Middle frontal gyrus (tissue), 1 donor: ENCODE measurements around the gene LIN28A.
A peak's percentile ranks its signal among the peaks of the same experiment; 100 is the strongest.

Experiments
- DNase-seq: peaks from one replicate; pipeline ENCODE4 v3.0.0-alpha.2; 2015; ENCODE audit warnings: low spot score; ENCODE audit errors: extremely low spot score

LIN28A gene

GRCh38 chr1:26387447-26387846 lies 23.2 kb upstream of the LIN28A start:
- DNase-seq = no peak

- DNase-seq = no peak
Observed at GRCh38 chr1:26388791-26389445, 21.7 kb upstream of the LIN28A start.

GRCh38 chr1:26389604-26390247 lies 20.9 kb upstream of the LIN28A start:
- DNase-seq = no peak

- DNase-seq = no peak
Observed at GRCh38 chr1:26391450-26391849, 19.2 kb upstream of the LIN28A start.

GRCh38 chr1:26395754-26396153 lies 14.9 kb upstream of the LIN28A start:
- DNase-seq = no peak

- no peak for DNase-seq
Observed at GRCh38 chr1:26399034-26399433, 11.6 kb upstream of the LIN28A start.

GRCh38 chr1:26401891-26402290 lies 8.7 kb upstream of the LIN28A start:
- no peak for DNase-seq

GRCh38 chr1:26403656-26404055 lies 7.0 kb upstream of the LIN28A start:
- DNase-seq = no peak

- no peak for DNase-seq
Observed at GRCh38 chr1:26404641-26405040, 6.0 kb upstream of the LIN28A start.

- DNase-seq = no peak
Observed at GRCh38 chr1:26405281-26405915, 5.2 kb upstream of the LIN28A start.

- peak; percentile 27 for DNase-seq
Observed at GRCh38 chr1:26408604-26409003, 2.0 kb upstream of the LIN28A start.

GRCh38 chr1:26409191-26409807 lies 1.3 kb upstream of the LIN28A start:
- no peak for DNase-seq

GRCh38 chr1:26411624-26412074 lies 1.0 kb downstream of the LIN28A start:
- no peak for DNase-seq

- DNase-seq = no peak
Observed at GRCh38 chr1:26412180-26412840, 1.7 kb downstream of the LIN28A start.

GRCh38 chr1:26413031-26413430 lies 2.4 kb downstream of the LIN28A start:
- DNase-seq = no peak

- DNase-seq = peak; percentile 10
Observed at GRCh38 chr1:26417111-26417759, 6.6 kb downstream of the LIN28A start.

GRCh38 chr1:26418865-26419349 lies 8.3 kb downstream of the LIN28A start:
- DNase-seq = no peak

GRCh38 chr1:26419494-26419893 lies 8.9 kb downstream of the LIN28A start:
- DNase-seq = no peak

GRCh38 chr1:26429721-26430120 lies 19.1 kb downstream of the LIN28A start:
- DNase-seq = no peak

- peak; percentile 95 for DNase-seq
Observed at GRCh38 chr1:26431979-26432695, 21.5 kb downstream of the LIN28A start, which contains the start of gene DHDDS. DHDDS (plus strand) TSS chr1:26432321; CDS start chr1:26432946, 625 bp downstream.
